GM10266 (cell line): ENCODE measurements around the gene ZNF185.

Source experiments
- DNase-seq: peaks from one replicate; pipeline ENCODE4 v3.0.0; 2012; ENCODE audit errors: extremely low spot score
- CTCF ChIP-seq: IDR thresholded peaks from 2 replicates; pipeline ENCODE4 v1.5.1; 2012; ENCODE audit warnings: mild to moderate bottlenecking, low read depth; ENCODE audit not compliant: control insufficient read depth, insufficient read depth; ENCODE audit errors: missing control alignments

Gene ZNF185

DNA sequence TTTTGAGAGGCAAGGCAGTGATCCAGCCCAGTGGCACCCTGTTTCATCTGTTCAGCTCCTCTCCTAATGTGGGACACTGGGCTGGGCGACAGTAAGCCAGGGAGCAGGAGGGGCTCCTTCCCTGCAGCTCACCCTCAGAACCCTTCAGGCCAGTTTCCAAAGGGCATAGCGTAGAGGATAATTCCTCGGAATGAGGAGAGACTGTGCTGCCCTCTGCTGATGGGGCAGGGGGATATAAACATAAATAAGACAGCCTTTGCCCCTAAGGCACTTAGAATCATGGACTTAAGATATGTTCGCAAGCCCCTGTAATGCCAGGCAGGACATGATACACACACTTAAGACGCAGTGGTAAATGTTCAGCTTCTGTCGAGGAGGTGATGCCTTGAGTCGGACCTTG is 27.9 kb upstream of the ZNF185 start:
- DNase-seq, result no peak

GRCh38 chrX:152871260-152871659 is 26.6 kb upstream of the ZNF185 start:
- DNase-seq, result no peak

More for the DNA sequence above, 27.9 kb upstream of the ZNF185 start:
- no peak for TF ChIP-seq CTCF

GRCh38 chrX:152872522-152872921 is 25.3 kb upstream of the ZNF185 start:
- TF ChIP-seq CTCF, result no peak
- DNase-seq, result no peak

More at GRCh38 chrX:152871260-152871659, 26.6 kb upstream of the ZNF185 start:
- no peak for TF ChIP-seq CTCF

DNA sequence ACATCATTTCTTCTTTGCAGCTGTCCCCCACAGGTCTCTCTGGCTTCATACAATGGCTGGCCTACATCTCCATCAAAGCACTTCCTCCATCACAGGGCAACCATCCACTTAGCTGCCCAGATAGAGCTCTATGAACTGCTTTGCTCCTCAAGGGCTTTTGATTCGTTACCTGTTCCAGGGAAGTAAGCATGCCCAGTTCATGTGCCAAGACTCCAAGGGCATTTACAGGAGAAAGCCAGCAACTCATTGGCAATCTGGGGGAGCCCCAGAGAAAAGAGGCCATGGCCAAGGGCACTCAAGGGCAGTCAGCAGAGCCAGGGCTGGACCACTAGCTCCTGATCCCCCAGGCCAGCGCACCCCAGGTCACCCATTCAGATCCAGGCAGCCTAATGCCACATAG is 24.5 kb upstream of the ZNF185 start:
- no peak for TF ChIP-seq CTCF

GRCh38 chrX:152876931-152877840 is 20.7 kb upstream of the ZNF185 start:
- DNase-seq, result no peak
- TF ChIP-seq CTCF, result no peak

More for the DNA sequence above, 24.5 kb upstream of the ZNF185 start:
- DNase-seq, result no peak

GRCh38 chrX:152878976-152879755 is 18.7 kb upstream of the ZNF185 start:
- no peak for TF ChIP-seq CTCF
- DNase-seq, result no peak
